Gastrocnemius medialis (tissue), 4 donors: ENCODE data around the gene UCK1. TPM values are rescaled to one million over a fixed set of nuclear protein-coding genes. Genes with fewer than 3 reads are reported as not detected.

ENCODE experiments used
- ATAC-seq, 2 donors: fragments of 150-250 bp; one replicate each; pipeline ENCODE4 v1.9.1; 2016
- DNase-seq, 2 donors: peaks; one replicate each; pipeline ENCODE4 v3.0.0-alpha.2; 2019
- H3K27ac ChIP-seq, 4 donors: fragments of 200-600 bp; sonication (generic); 1 replicate in 1 of 4; 2 replicates in 3 of 4; pipeline ENCODE4 v1.5.1; 2016 to 2018; ENCODE audit warnings: mild to moderate bottlenecking in 2 of 4, moderate library complexity in 1 of 4
- H3K27me3 ChIP-seq, 3 donors: fragments of 200-600 bp; sonication (generic) in 2 of 3; 1 replicate in 1 of 3; 2 replicates in 2 of 3; pipeline versions ENCODE4 v1.5.1 to v1.6.0; 2016 to 2019; ENCODE audit warnings: mild to moderate bottlenecking in 1 of 3, moderate library complexity in 1 of 3
- H3K36me3 ChIP-seq, 2 donors: fragments of 200-600 bp; sonication (generic) in 1 of 2; one replicate each; pipeline ENCODE4 v1.5.1; 2017 to 2018
- H3K4me1 ChIP-seq, 2 donors: fragments of 200-600 bp; sonication (generic) in 1 of 2; one replicate each; pipeline ENCODE4 v1.5.1; 2016 to 2017; ENCODE audit warnings: mild to moderate bottlenecking in 2 of 2
- H3K4me3 ChIP-seq, 4 donors: fragments of 200-600 bp; sonication (generic) in 3 of 4; 1 replicate in 1 of 4; 2 replicates in 3 of 4; pipeline ENCODE4 v1.5.1; 2016 to 2019; ENCODE audit warnings: mild to moderate bottlenecking in 2 of 4
- H3K9me3 ChIP-seq, 3 donors: fragments of 200-600 bp; sonication (generic) in 2 of 3; 1 replicate in 1 of 3; 2 replicates in 2 of 3; pipeline ENCODE4 v1.5.1; 2016 to 2019
- CTCF ChIP-seq, 5 experiments: fragments of 450-650 bp in 3 of 5; fragments of 200-600 bp in 2 of 5; sonication (generic) in 2 of 5; IDR thresholded peaks in 4 of 5; conservative IDR thresholded peaks in 1 of 5; 1 replicate in 4 of 5; 2 replicates in 1 of 5; pipeline ENCODE4 v1.5.1; 2016 to 2019; ENCODE audit warnings: antibody characterized with exemption in 5 of 5, mild to moderate bottlenecking in 3 of 5, moderate library complexity in 3 of 5
- POLR2A ChIP-seq, 2 donors: fragments of 450-650 bp; IDR thresholded peaks; one replicate each; pipeline ENCODE4 v1.6.1; 2017; ENCODE audit warnings: antibody characterized with exemption in 2 of 2, mild to moderate bottlenecking in 2 of 2, moderate library complexity in 2 of 2
- in situ Hi-C, 4 donors: fragments of 200-750 bp; cut with MboI; loops; one replicate each; pipeline versions ENCODE4 v1.15.0 to v1.8.0; 2017; ENCODE audit warnings: low sequenced_read_pairs in 4 of 4
- intact Hi-C: fragments of 100-400 bp; cut with DNase I; formaldehyde crosslinking; loops from one replicate; pipeline ENCODE4 v1.15.1; 2023; ENCODE audit warnings: low total_unique reads
- total RNA-seq, 4 donors: library from RNA; depleted of rRNA; stranded (reverse); fragments of >200 nt; gene quantifications; one replicate each; pipeline versions ENCODE4 v1.1.0 to v1.2.3, GENCODE V29; 2016

Gene UCK1
- total RNA-seq, 4 donors from 2014 or later = 39.7 to 86.9 (median 43.9) TPM

DNA sequence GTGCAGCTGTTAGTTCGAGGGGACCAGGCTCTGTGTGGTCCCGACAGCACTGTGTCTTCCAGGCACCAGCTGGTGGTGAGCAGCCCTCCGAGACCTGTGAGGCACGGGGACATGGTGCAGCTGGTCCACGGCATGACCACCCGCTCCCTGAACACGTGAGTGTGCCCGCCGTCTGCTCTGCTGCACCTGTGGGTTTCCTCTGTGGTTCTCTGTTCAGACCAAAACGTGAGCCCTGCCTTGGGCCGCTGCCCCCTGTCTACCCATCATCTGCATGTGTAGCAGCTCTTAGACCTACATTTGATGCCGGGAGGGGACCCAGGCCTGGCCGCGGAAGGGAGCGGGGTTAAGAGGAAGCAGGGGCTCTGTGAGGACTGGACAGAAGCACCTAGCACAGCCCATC is 17.9 kb downstream of the UCK1 start:
- Histone ChIP-seq H3K36me3 (peaks cover 0 to 52% of the 10 kb centered on the region in 2 donors), H3K27me3 (no peaks in the 10 kb centered on the region), H3K4me3 (no peak overlapping the region), H3K4me1 (peaks cover 16 to 25% of the 10 kb centered on the region in 2 donors), H3K27ac (no peak overlapping the region), H3K9me3 (no peaks in the 10 kb centered on the region)
- DNase-seq (no peak), ATAC-seq (no peak)
- intact Hi-C loops (no loop called here), in situ Hi-C loops (no loop called here)
- TF ChIP-seq POLR2A (IDR thresholded peaks at IDR 0.05) (no peak), CTCF (IDR thresholded peaks at IDR 0.05 in 4 of 5, conservative IDR thresholded peaks at IDR 0.05 in 1 of 5) (no peak)

GRCh38 chr9:131511880-131512279 is 19.2 kb downstream of the UCK1 start:
- DNase-seq (no peak), ATAC-seq (no peak)
- Histone ChIP-seq H3K36me3 (peaks cover 0 to 58% of the 10 kb centered on the region in 2 donors), H3K27me3 (no peaks in the 10 kb centered on the region), H3K4me3 (no peak overlapping the region), H3K4me1 (peaks cover 3 to 16% of the 10 kb centered on the region in 2 donors), H3K27ac (no peak overlapping the region), H3K9me3 (no peaks in the 10 kb centered on the region)
- TF ChIP-seq CTCF (IDR thresholded peaks at IDR 0.05 in 4 of 5, conservative IDR thresholded peaks at IDR 0.05 in 1 of 5) (no peak), POLR2A (IDR thresholded peaks at IDR 0.05) (no peak)
- in situ Hi-C loops (no loop called here), intact Hi-C loops (no loop called here)

DNA sequence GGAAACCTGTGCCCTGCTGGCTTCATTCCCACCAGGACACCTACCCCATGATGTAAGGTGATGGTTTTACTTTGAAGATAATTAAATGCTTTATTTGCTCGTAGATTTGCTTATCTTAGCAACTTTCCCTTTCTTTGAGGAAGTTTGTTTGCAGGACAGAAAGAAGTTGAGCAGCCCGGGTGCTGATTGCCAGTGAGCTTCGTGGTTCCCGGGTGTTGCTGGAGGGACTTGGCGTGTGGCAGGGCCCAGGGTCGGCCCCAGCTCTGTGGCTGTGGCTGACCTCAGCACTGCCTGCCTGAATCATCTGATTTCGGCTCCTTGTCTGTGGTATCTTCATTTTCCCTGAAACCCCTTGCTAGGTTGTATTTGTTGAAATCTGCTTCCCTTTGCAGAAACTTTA is 19.6 kb downstream of the UCK1 start:
- in situ Hi-C loops = no loop called here

GRCh38 chr9:131505012-131505411 is 26.1 kb downstream of the UCK1 start:
- ATAC-seq = no peak
- H3K27ac ChIP-seq = no peak overlapping the region
- peaks cover 0 to 10% of the 10 kb centered on the region in 2 donors for H3K36me3 ChIP-seq
- intact Hi-C loops = no loop called here
- H3K4me1 ChIP-seq = peaks cover 17 to 30% of the 10 kb centered on the region in 2 donors
- in situ Hi-C loops = no loop called here
- no peak overlapping the region for H3K4me3 ChIP-seq
- H3K27me3 ChIP-seq = no peaks in the 10 kb centered on the region
- no peak for DNase-seq
- no peaks in the 10 kb centered on the region for H3K9me3 ChIP-seq
- no peak for TF ChIP-seq POLR2A (IDR thresholded peaks at IDR 0.05)
- no peak for TF ChIP-seq CTCF (IDR thresholded peaks at IDR 0.05 in 4 of 5, conservative IDR thresholded peaks at IDR 0.05 in 1 of 5)

More for the DNA sequence above, 19.6 kb downstream of the UCK1 start:
- H3K27me3 ChIP-seq = no peaks in the 10 kb centered on the region
- H3K36me3 ChIP-seq = peaks cover 0 to 55% of the 10 kb centered on the region in 2 donors
- no peak for TF ChIP-seq POLR2A (IDR thresholded peaks at IDR 0.05)
- TF ChIP-seq CTCF (IDR thresholded peaks at IDR 0.05 in 4 of 5, conservative IDR thresholded peaks at IDR 0.05 in 1 of 5) = no peak
- no peak overlapping the region for H3K4me3 ChIP-seq
- H3K4me1 ChIP-seq = peaks cover 0 to 11% of the 10 kb centered on the region in 2 donors
- intact Hi-C loops = no loop called here
- no peak overlapping the region for H3K27ac ChIP-seq
- H3K9me3 ChIP-seq = no peaks in the 10 kb centered on the region
- DNase-seq = no peak
- ATAC-seq = no peak
